ENCODE data around the gene FOXA3. TPM values are rescaled to one million over a fixed set of nuclear protein-coding genes. Genes with fewer than 3 reads are reported as not detected.
A peak's percentile ranks its signal among the peaks of the same experiment; 100 is the strongest.

Gene FOXA3
- total RNA-seq, 2 donors from 2014 or later, result not detected

- intact Hi-C loops (cut with DNase I), result no loop called here
Observed at GRCh38 chr19:45902651-45903625, 38.8 kb downstream of the FOXA3 start.

GRCh38 chr19:45905011-45905410 is 40.9 kb downstream of the FOXA3 start:
- no peak for DNase-seq (ENCODE audit: low spot score)
- intact Hi-C loops (cut with DNase I), result no loop called here

More at GRCh38 chr19:45902651-45903625, 38.8 kb downstream of the FOXA3 start:
- peak; percentile 100 for DNase-seq (ENCODE audit: low spot score)

- no peak for DNase-seq (ENCODE audit: low spot score)
- intact Hi-C loops (cut with DNase I), result no loop called here
Observed at GRCh38 chr19:45906221-45906620, 42.1 kb downstream of the FOXA3 start.

GRCh38 chr19:45908956-45909355 is 44.8 kb downstream of the FOXA3 start:
- intact Hi-C loops (cut with DNase I), result no loop called here
- DNase-seq (ENCODE audit: low spot score), result no peak

- intact Hi-C loops (cut with DNase I), result no loop called here
Observed at GRCh38 chr19:45911291-45911690, 47.2 kb downstream of the FOXA3 start.

GRCh38 chr19:45913874-45914830 is 50.0 kb downstream of the FOXA3 start, which contains the start of gene NANOS2:
NANOS2 (minus strand) TSS chr19:45914778; CDS start chr19:45914693, 85 bp downstream.
- no peak for DNase-seq (ENCODE audit: low spot score)
- intact Hi-C loops (cut with DNase I), result no loop called here

More at GRCh38 chr19:45911291-45911690, 47.2 kb downstream of the FOXA3 start:
- DNase-seq (ENCODE audit: low spot score), result no peak

- intact Hi-C loops (cut with DNase I), result no loop called here
- DNase-seq (ENCODE audit: low spot score), result no peak
Observed at GRCh38 chr19:45917421-45918091, 53.4 kb downstream of the FOXA3 start.

- DNase-seq (ENCODE audit: low spot score), result no peak
- intact Hi-C loops (cut with DNase I), result no loop called here
Observed at GRCh38 chr19:45918721-45919120, 54.6 kb downstream of the FOXA3 start.

- intact Hi-C loops (cut with DNase I), result no loop called here
- no peak for DNase-seq (ENCODE audit: low spot score)
Observed at GRCh38 chr19:45919678-45920077, 55.6 kb downstream of the FOXA3 start.

- DNase-seq (ENCODE audit: low spot score), result no peak
- intact Hi-C loops (cut with DNase I), result no loop called here
Observed at GRCh38 chr19:45920458-45920857, 56.3 kb downstream of the FOXA3 start.

GRCh38 chr19:45922281-45922680 is 58.2 kb downstream of the FOXA3 start:
- intact Hi-C loops (cut with DNase I), result no loop called here
- no peak for DNase-seq (ENCODE audit: low spot score)

Other genes with a start within 250 kb of the FOXA3 start
- 10 to 100 TPM; 20.7 to 26.7 TPM for gene EML2, start 224.9 kb upstream of the FOXA3 start, total RNA-seq
- gene GIPR, start 196.1 kb upstream of the FOXA3 start, total RNA-seq, result under 1 TPM in 1 of 2 donors, not detected in 1; 0.38 TPM
- 100 to 1,000 TPM; 244 to 250 TPM for gene SNRPD2, start 172.4 kb upstream of the FOXA3 start, total RNA-seq
- gene QPCTL, start 171.7 kb upstream of the FOXA3 start, total RNA-seq, result 1 to 10 TPM; 3.1 to 4.5 TPM
- gene FBXO46, start 133.4 kb upstream of the FOXA3 start, total RNA-seq, result 10 to 100 TPM; 11.2 to 12.3 TPM
- gene MEIOSIN, start 130.9 kb upstream of the FOXA3 start, total RNA-seq, result not detected
- 10 to 100 TPM; 14.9 to 22.4 TPM for gene SIX5, start 95.1 kb upstream of the FOXA3 start, total RNA-seq
- gene DMPK, start 81.8 kb upstream of the FOXA3 start, total RNA-seq, result 100 to 1,000 TPM; 218 to 281 TPM
- 10 to 100 TPM; 50.9 to 61.1 TPM for gene DMWD, start 71.5 kb upstream of the FOXA3 start, total RNA-seq
- gene RSPH6A, start 49.0 kb upstream of the FOXA3 start, total RNA-seq, result not detected
- 10 to 100 TPM; 41.2 to 44.6 TPM for gene SYMPK, start 1.2 kb upstream of the FOXA3 start, total RNA-seq
- 10 to 100 TPM; 14.3 to 14.5 TPM for gene IRF2BP1, start 21.8 kb downstream of the FOXA3 start, total RNA-seq
- gene MYPOP, start 38.3 kb downstream of the FOXA3 start, total RNA-seq, result 1 to 10 TPM; 4.3 to 6.1 TPM
- gene NANOS2, start 50.5 kb downstream of the FOXA3 start, total RNA-seq, result not detected
- 1 to 10 TPM; 7.9 to 8.0 TPM for gene NOVA2, start 109.5 kb downstream of the FOXA3 start, total RNA-seq
- gene CCDC61, start 131.1 kb downstream of the FOXA3 start, total RNA-seq, result 10 to 100 TPM in 1 of 2 donors, 1 to 10 TPM in 1; 10.0 to 12.9 TPM
- not detected for gene PGLYRP1, start 158.7 kb downstream of the FOXA3 start, total RNA-seq
- gene IGFL4, start 176.7 kb downstream of the FOXA3 start, total RNA-seq, result not detected